Karpas-422 (cell line): ENCODE measurements around the gene C19orf38. TPM values are rescaled to one million over a fixed set of nuclear protein-coding genes. Genes with fewer than 3 reads are reported as not detected.

Experiments used
- DNase-seq: peaks from one replicate; pipeline ENCODE4 v3.0.0-alpha.2; 2015
- H2AFZ ChIP-seq: fragments of 200-600 bp; sonication (generic); 2 replicates; pipeline ENCODE4 v1.6.1; 2014; ENCODE audit warnings: antibody characterized with exemption, low read length, mixed read lengths
- H3K27ac ChIP-seq: fragments of 200-600 bp; sonication (generic); 2 replicates; pipeline ENCODE4 v1.5.1; 2014; ENCODE audit warnings: mild to moderate bottlenecking, low read length, moderate library complexity
- H3K27me3 ChIP-seq: fragments of 200-600 bp; sonication (generic); 2 replicates; pipeline ENCODE4 v1.6.1; 2014; ENCODE audit warnings: low read length, mixed read lengths
- H3K36me3 ChIP-seq: fragments of 200-600 bp; sonication (generic); 2 replicates; pipeline ENCODE4 v1.6.1; 2014; ENCODE audit warnings: low read length, mixed read lengths; ENCODE audit not compliant: insufficient read depth
- H3K4me1 ChIP-seq: fragments of 200-600 bp; sonication (generic); 2 replicates; pipeline ENCODE4 v1.6.1; 2014; ENCODE audit warnings: mild to moderate bottlenecking, low read length, mixed read lengths
- H3K4me2 ChIP-seq: fragments of 200-600 bp; sonication (generic); 2 replicates; pipeline ENCODE4 v1.6.1; 2014; ENCODE audit warnings: low read length, low read depth, mild to moderate bottlenecking; ENCODE audit not compliant: poor library complexity, severe bottlenecking
- H3K4me3 ChIP-seq: fragments of 200-600 bp; sonication (generic); 2 replicates; pipeline ENCODE4 v1.5.1; 2014; ENCODE audit warnings: mild to moderate bottlenecking, antibody characterized with exemption, low read length, mixed read lengths
- H3K79me2 ChIP-seq: fragments of 200-600 bp; sonication (generic); 2 replicates; pipeline ENCODE4 v1.6.1; 2014; ENCODE audit warnings: mild to moderate bottlenecking, low read length, mixed read lengths
- H3K9ac ChIP-seq: fragments of 200-600 bp; sonication (generic); 2 replicates; pipeline ENCODE4 v1.6.0; 2014; ENCODE audit warnings: low read length
- H3K9me2 ChIP-seq: fragments of 200-600 bp; sonication (generic), shearing (Covaris generic); replicated peaks from 2 replicates; pipeline ENCODE4 v1.6.0; 2014; ENCODE audit warnings: mild to moderate bottlenecking, low read length, moderate library complexity; ENCODE audit not compliant: insufficient read depth
- H3K9me3 ChIP-seq: fragments of 300-700, 200-600 bp; sonication (generic); 2 replicates; pipeline ENCODE4 v1.6.1; 2014; ENCODE audit warnings: low read length, mixed read lengths
- H4K20me1 ChIP-seq: fragments of 200-600 bp; sonication (generic); 2 replicates; pipeline ENCODE4 v1.6.1; 2014; ENCODE audit warnings: mild to moderate bottlenecking, antibody characterized with exemption, low read length, low read depth; ENCODE audit not compliant: insufficient read depth
- total RNA-seq: library from RNA; depleted of rRNA; stranded (reverse); fragments of >200 nt; shearing (Covaris generic); gene quantifications from 2 replicates; pipeline ENCODE4 v1.2.3, GENCODE V29; 2014; ENCODE audit warnings: low replicate concordance

C19orf38 gene
- total RNA-seq, 1 experiment from 2014 or later: 6.1 TPM

DNA sequence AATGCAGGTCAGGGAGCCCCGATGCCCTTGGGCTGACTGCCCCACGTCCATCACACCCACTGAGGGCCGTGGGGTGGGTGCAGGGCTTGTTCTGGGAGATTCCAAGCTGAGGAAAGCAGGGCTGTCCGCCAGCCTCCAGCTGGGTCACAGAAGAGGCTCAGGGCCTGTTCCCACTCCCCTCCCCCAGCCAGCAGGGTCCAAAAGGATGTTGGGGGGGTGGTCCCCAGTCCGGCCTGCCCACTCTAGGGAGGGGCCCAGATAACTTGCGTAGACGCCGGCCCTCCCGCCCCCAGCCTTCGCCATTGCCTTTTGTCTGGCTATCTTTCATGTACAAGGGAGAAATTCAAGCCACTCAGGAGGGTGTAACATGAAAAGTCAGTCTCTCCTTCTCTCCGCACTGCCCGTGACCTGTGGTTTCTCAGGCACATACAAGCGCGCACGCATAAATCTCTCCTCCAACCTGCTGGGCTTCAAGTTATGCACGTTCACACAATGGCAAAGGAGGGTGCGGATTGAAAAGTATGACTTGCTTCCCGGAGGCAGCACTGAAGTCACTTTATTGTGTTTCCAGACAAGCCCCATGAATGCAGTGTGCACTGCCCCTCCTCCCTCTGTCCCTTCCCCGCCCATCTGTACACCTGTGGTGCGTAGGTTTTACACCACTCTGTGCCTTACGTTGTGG, 43.3 kb downstream of the C19orf38 start:
- H4K20me1 ChIP-seq: no peaks in the 10 kb centered on the region
- no peaks in the 10 kb centered on the region for H3K27me3 ChIP-seq
- no peaks in the 10 kb centered on the region for H3K9me2 ChIP-seq
- peak overlapping the region; percentile 46 for H3K27ac ChIP-seq
- H3K4me1 ChIP-seq: peaks cover 72% of the 10 kb centered on the region
- no peaks in the 10 kb centered on the region for H3K36me3 ChIP-seq
- no peak overlapping the region for H3K4me2 ChIP-seq
- no peak overlapping the region for H3K4me3 ChIP-seq
- H3K9ac ChIP-seq: no peak overlapping the region
- no peaks in the 10 kb centered on the region for H3K9me3 ChIP-seq
- H3K79me2 ChIP-seq: peaks cover 75% of the 10 kb centered on the region
- no peak for DNase-seq
- H2AFZ ChIP-seq: no peak overlapping the region

DNA sequence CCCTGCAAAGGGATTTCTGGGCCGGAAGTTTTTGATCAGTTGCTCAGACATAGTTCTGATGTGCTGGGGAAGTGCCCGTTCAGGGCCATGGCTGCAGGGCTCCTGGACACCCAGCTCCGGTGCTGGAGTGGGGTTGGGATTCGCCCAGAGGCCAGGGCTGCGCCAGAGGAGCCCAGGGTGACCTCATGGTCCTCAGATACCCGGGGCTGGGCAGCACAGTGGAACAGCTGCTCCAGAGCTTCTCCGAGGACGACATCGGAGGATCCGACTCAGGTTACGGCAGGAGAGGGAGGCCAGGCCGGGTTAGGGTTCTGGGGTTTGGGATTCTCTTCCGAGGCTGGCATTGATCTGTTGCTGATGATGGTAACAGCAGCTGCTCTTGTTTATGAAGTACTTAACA, 44.0 kb downstream of the C19orf38 start:
- Histone ChIP-seq H3K9ac (no peak overlapping the region), H3K27ac (no peak overlapping the region), H3K79me2 (peaks cover 75% of the 10 kb centered on the region), H4K20me1 (peaks cover 4% of the 10 kb centered on the region; the same call in 1 of the 2 replicates), H3K9me3 (no peaks in the 10 kb centered on the region), H3K36me3 (no peaks in the 10 kb centered on the region), H3K4me2 (no peak overlapping the region), H3K27me3 (no peaks in the 10 kb centered on the region), H2AFZ (no peak overlapping the region), H3K9me2 (no peaks in the 10 kb centered on the region), H3K4me3 (no peak overlapping the region), H3K4me1 (peaks cover 72% of the 10 kb centered on the region)
- DNase-seq: no peak

DNA sequence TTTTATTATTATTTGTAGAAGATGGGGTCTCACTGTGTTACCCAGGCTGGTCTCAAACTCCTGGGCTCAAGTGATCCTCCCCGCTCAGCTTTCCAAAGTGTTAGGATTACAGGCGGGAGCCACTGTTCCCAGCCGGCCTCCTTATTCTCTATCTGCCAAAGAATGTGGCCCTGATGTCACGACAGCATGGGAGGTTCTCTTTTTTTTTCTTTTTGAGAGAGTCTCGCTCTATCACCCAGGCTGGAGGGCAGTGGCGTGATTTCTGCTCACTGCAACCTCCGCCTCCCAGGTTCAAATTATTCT, 46.6 kb downstream of the C19orf38 start:
- H4K20me1 ChIP-seq: peaks cover 7% of the 10 kb centered on the region; the same call in 1 of the 2 replicates
- no peak for DNase-seq
- H3K4me1 ChIP-seq: peaks cover 49% of the 10 kb centered on the region
- peak overlapping the region; percentile 88; the same call in 1 of the 2 replicates for H3K27ac ChIP-seq
- no peaks in the 10 kb centered on the region for H3K36me3 ChIP-seq
- no peak overlapping the region for H3K4me3 ChIP-seq
- H3K27me3 ChIP-seq: no peaks in the 10 kb centered on the region
- no peaks in the 10 kb centered on the region for H3K9me2 ChIP-seq
- H3K9me3 ChIP-seq: no peaks in the 10 kb centered on the region
- peak overlapping the region; percentile 68 for H3K4me2 ChIP-seq
- H3K79me2 ChIP-seq: peaks cover 87% of the 10 kb centered on the region
- H2AFZ ChIP-seq: no peak overlapping the region
- H3K9ac ChIP-seq: peak overlapping the region; percentile 75; the same call in 1 of the 2 replicates

DNA sequence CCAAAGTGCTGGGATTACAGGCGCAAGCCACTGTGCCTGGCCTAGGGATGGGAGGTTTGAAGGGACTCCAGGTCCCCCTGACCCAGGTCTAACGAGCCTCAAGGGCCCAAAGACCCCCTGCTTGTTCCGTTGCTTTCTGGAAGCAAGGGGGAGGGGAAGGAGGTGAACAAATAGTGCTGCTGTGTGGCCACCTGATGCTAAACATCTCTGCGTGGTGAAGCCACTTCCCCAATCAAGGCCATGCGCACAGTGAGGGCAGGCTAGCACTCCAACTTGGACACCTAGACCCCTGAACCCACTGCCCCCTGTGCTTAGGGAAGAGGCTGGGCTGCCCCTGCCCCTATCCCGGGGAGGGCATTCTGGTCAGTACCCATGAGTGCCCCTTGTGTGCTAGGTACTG, 47.1 kb downstream of the C19orf38 start:
- H3K9ac ChIP-seq: peak overlapping the region; percentile 75
- no peaks in the 10 kb centered on the region for H3K27me3 ChIP-seq
- no peaks in the 10 kb centered on the region for H3K9me2 ChIP-seq
- H3K36me3 ChIP-seq: no peaks in the 10 kb centered on the region
- H3K4me3 ChIP-seq: peak overlapping the region; percentile 67
- H3K9me3 ChIP-seq: no peaks in the 10 kb centered on the region
- peak; percentile 52 for DNase-seq
- no peak overlapping the region for H2AFZ ChIP-seq
- peak overlapping the region; percentile 88 for H3K27ac ChIP-seq
- H3K4me1 ChIP-seq: peaks cover 48% of the 10 kb centered on the region
- H3K79me2 ChIP-seq: peaks cover 87% of the 10 kb centered on the region
- H3K4me2 ChIP-seq: peak overlapping the region; percentile 68
- H4K20me1 ChIP-seq: peaks cover 7% of the 10 kb centered on the region; the same call in 1 of the 2 replicates

DNA sequence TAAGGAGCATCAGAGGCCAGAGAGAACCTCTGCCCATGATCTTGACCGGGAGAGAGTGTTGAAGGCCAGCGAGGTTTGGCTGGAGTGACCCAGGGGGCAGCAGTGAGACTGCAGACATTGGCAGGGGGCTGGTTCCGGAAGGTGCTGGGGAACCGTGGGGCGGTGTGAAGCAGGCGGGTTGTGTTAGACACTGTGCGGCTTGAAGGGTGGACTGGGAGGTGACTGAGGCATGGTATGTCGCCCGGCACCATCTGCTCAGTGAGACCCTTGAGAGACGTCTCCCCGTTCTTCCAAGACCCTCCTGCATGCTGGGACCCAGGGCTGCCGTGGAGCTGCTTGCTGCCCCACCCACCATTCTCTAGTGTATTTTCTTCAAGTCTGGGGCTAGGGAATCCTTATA, 47.7 kb downstream of the C19orf38 start:
- Histone ChIP-seq H3K4me1 (peaks cover 45% of the 10 kb centered on the region), H3K9ac (peak overlapping the region; percentile 75), H3K27me3 (no peaks in the 10 kb centered on the region), H3K9me3 (no peaks in the 10 kb centered on the region), H3K36me3 (no peaks in the 10 kb centered on the region), H2AFZ (no peak overlapping the region), H3K9me2 (no peaks in the 10 kb centered on the region), H3K79me2 (peaks cover 88% of the 10 kb centered on the region), H4K20me1 (peaks cover 7% of the 10 kb centered on the region; the same call in 1 of the 2 replicates), H3K27ac (peak overlapping the region; percentile 88), H3K4me3 (peak overlapping the region; percentile 67), H3K4me2 (peak overlapping the region; percentile 68)
- DNase-seq: peak; percentile 62

DNA sequence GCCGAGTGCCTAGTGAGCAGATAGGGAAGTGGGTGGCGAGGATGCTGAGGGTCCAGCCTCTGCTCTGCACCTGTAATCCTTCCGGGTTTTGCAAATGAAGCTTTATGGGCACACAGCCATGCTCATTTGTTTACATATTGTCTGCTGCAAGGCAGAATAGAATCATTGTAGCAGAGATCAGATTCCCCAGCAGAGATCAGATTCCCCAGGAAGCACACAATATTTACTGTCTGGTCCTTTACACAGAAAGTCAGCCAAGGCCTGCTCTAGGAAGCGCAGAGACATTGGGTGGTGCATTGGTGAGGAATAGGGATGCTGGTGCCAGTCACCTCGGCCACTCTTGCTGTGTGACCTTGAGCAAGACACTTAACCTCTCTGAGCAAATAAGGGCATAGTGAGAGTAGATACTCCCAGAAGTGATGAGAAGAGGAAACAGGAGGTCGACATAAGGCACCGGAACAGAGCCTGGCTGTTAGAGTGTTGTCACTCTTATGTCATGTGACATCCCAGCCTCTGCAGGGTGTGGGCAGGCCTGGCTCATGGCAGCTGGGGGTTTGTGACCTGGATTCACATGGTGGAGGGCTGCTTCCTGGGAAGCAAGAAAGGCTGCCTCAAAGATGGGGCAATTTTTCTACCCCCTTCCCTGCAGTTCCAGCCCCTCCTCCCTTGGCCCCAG, 48.8 kb downstream of the C19orf38 start:
- Histone ChIP-seq H3K4me1 (peaks cover 41% of the 10 kb centered on the region), H3K4me2 (peak overlapping the region; percentile 68), H3K36me3 (no peaks in the 10 kb centered on the region), H2AFZ (no peak overlapping the region), H3K4me3 (peak overlapping the region; percentile 67), H3K9ac (peak overlapping the region; percentile 75), H3K9me2 (no peaks in the 10 kb centered on the region), H4K20me1 (peaks cover 7% of the 10 kb centered on the region; the same call in 1 of the 2 replicates), H3K9me3 (no peaks in the 10 kb centered on the region), H3K27ac (peak overlapping the region; percentile 88), H3K27me3 (no peaks in the 10 kb centered on the region), H3K79me2 (peaks cover 88% of the 10 kb centered on the region)
- peak; percentile 90 for DNase-seq

DNA sequence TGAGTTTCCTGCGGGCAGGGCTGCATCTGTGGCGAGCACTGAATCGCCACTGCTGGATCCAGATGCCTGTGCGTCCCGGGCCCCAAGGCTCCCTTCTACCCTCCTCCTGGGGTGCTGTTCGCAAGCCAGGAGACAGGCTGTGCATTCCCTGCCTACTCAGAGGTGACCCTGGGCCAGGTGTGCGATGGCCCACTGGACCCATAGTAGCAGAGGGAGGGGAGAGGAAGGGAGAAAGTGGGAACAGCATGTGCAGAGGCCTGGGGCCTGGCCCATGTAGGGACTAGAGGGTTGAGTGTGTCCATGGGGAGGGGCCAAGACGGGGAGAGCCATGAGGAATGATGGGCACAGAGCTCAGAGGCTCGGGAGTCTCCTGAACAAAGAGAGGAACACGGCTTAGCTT, 50.4 kb downstream of the C19orf38 start:
- no peak for DNase-seq
- Histone ChIP-seq H3K27me3 (no peaks in the 10 kb centered on the region), H3K4me1 (peaks cover 40% of the 10 kb centered on the region), H2AFZ (no peak overlapping the region), H3K36me3 (peaks cover 6% of the 10 kb centered on the region; the same call in 1 of the 2 replicates), H3K79me2 (peaks cover 93% of the 10 kb centered on the region), H4K20me1 (peaks cover 14% of the 10 kb centered on the region; the same call in 1 of the 2 replicates), H3K4me3 (no peak overlapping the region), H3K9me3 (no peaks in the 10 kb centered on the region), H3K9me2 (no peaks in the 10 kb centered on the region), H3K9ac (no peak overlapping the region), H3K27ac (no peak overlapping the region), H3K4me2 (no peak overlapping the region)

DNA sequence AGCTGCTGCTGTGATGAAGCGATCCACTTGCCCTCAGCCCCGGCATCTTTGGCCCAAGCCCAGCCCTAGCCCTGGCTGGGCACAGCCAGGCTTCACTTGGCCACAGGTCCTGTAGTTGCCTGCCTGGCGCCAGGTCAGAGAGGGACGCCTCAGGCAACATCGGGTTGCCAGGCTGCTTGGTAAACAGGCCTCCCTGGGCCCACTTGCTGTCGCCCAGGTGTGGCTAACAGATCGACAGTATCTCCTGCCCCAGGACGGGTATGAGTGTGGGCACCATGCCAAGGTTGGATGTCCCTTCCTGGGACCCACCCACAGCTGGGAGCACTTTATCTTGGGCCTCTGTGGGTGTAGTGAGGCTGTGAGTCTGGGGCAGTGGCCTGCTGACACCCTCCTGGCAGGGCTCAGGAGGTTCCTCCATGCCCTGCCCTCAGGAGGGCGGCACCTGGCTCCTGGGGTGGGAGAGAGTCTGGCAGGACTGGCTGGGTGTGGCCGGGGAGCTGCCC, 51.0 kb downstream of the C19orf38 start:
- Histone ChIP-seq H3K9me3 (no peaks in the 10 kb centered on the region), H3K9me2 (no peaks in the 10 kb centered on the region), H2AFZ (no peak overlapping the region), H4K20me1 (peaks cover 14% of the 10 kb centered on the region; the same call in 1 of the 2 replicates), H3K9ac (no peak overlapping the region), H3K36me3 (peaks cover 6% of the 10 kb centered on the region; the same call in 1 of the 2 replicates), H3K79me2 (peaks cover 93% of the 10 kb centered on the region), H3K27me3 (no peaks in the 10 kb centered on the region), H3K27ac (no peak overlapping the region), H3K4me1 (peaks cover 34% of the 10 kb centered on the region), H3K4me3 (no peak overlapping the region), H3K4me2 (no peak overlapping the region)
- DNase-seq: no peak
